ENCODE data around the gene NFATC2IP.
A peak's percentile ranks its signal among the peaks of the same experiment; 100 is the strongest.

The NFATC2IP gene

GRCh38 chr16:28950648-28951409, at the start of gene NFATC2IP:
Gene NFATC2IP, plus strand, starts transcription at chr16:28950937. Its CDS starts 75 bp downstream, at chr16:28951012.
- Mint-ChIP-seq H3K27ac (peak within 1 kb of the TSS; percentile 92), H3K9me3 (no peaks in the 10 kb centered on the region), H3K36me3 (ENCODE audit: low read depth) (peaks cover 22% of the 10 kb centered on the region), H3K27me3 (ENCODE audit: low read depth) (no peaks in the 10 kb centered on the region), H3K4me1 (ENCODE audit: low read depth) (peaks cover 24% of the 10 kb centered on the region), H3K4me3 (peak within 1 kb of the TSS; percentile 94)

GRCh38 chr16:28901862-28902261, 48.9 kb upstream of the NFATC2IP start:
- no peaks in the 10 kb centered on the region for H3K27me3 Mint-ChIP-seq (ENCODE audit: low read depth)
- H3K36me3 Mint-ChIP-seq (ENCODE audit: low read depth): peaks cover 1% of the 10 kb centered on the region
- H3K27ac Mint-ChIP-seq: no peak overlapping the region
- H3K4me3 Mint-ChIP-seq: no peak overlapping the region
- no peaks in the 10 kb centered on the region for H3K9me3 Mint-ChIP-seq
- peaks cover 2% of the 10 kb centered on the region for H3K4me1 Mint-ChIP-seq (ENCODE audit: low read depth)

GRCh38 chr16:28902909-28903308, 47.8 kb upstream of the NFATC2IP start:
- Mint-ChIP-seq H3K27ac (no peak overlapping the region), H3K9me3 (no peaks in the 10 kb centered on the region), H3K4me3 (no peak overlapping the region), H3K36me3 (ENCODE audit: low read depth) (peaks cover 1% of the 10 kb centered on the region), H3K4me1 (ENCODE audit: low read depth) (peaks cover 2% of the 10 kb centered on the region), H3K27me3 (ENCODE audit: low read depth) (no peaks in the 10 kb centered on the region)

DNA sequence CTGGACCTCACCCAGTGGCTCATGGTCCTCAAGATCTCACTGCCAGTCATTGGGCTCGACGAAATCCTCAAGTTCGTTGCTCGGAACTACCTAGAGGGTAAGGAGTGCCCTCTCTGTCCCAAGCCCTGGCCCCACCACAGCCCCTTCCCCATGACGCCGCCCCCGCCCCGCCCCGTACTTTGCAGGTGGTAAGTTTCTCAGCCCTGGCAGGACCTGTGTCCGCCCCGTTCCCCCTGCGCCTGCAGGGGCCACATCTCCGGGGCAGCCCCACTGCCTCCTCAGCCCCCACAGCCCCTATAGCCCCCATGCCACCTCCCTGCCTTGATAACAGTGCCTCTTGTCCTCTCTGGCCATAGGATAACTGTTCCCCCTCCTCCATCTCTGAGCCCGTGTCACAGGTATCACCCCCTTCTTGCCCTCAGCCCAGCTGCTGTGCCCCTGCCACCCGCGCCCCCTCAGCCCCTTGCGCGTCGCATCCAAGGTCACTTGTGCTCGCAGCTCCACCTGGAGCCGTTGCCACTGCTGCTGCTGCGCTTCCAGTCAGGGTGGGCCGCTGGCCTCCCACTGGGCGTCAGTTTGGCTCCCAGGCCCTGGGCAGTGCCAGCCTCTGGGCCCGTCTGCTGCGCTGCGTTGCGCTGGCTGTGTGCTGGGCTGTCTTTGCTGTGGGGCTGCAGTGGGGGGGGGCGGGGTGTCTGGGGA, 47.2 kb upstream of the NFATC2IP start:
- no peaks in the 10 kb centered on the region for H3K9me3 Mint-ChIP-seq
- H3K4me3 Mint-ChIP-seq: no peak overlapping the region
- no peak overlapping the region for H3K27ac Mint-ChIP-seq
- no peaks in the 10 kb centered on the region for H3K27me3 Mint-ChIP-seq (ENCODE audit: low read depth)
- peaks cover 1% of the 10 kb centered on the region for H3K36me3 Mint-ChIP-seq (ENCODE audit: low read depth)
- H3K4me1 Mint-ChIP-seq (ENCODE audit: low read depth): peaks cover 2% of the 10 kb centered on the region

GRCh38 chr16:28904363-28904762, 46.4 kb upstream of the NFATC2IP start:
- Mint-ChIP-seq H3K4me1 (ENCODE audit: low read depth) (peaks cover 2% of the 10 kb centered on the region), H3K27ac (no peak overlapping the region), H3K36me3 (ENCODE audit: low read depth) (peaks cover 1% of the 10 kb centered on the region), H3K4me3 (no peak overlapping the region), H3K27me3 (ENCODE audit: low read depth) (no peaks in the 10 kb centered on the region), H3K9me3 (no peaks in the 10 kb centered on the region)

DNA sequence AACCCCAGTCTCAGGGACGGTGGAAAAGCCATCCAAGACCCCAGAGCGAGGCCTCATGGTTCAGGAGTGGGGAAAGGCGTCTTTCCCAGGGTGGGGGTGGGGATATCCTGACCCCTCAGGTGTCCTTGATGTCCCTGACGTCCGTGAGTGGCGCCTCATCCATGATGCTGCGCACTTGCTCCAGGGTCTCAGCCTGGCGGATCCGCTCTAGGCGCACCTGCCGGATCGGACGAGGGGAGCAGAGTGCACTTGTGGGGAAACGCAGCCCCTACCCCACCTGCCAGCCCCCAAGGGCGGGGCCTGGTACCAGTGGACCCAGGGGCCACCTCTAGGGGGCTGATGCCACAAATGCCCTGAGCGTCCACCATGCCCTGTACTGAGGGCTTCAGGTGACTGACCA, 45.9 kb upstream of the NFATC2IP start:
- H3K36me3 Mint-ChIP-seq (ENCODE audit: low read depth): peaks cover 1% of the 10 kb centered on the region
- H3K27me3 Mint-ChIP-seq (ENCODE audit: low read depth): no peaks in the 10 kb centered on the region
- no peaks in the 10 kb centered on the region for H3K9me3 Mint-ChIP-seq
- H3K4me3 Mint-ChIP-seq: no peak overlapping the region
- peaks cover 2% of the 10 kb centered on the region for H3K4me1 Mint-ChIP-seq (ENCODE audit: low read depth)
- H3K27ac Mint-ChIP-seq: no peak overlapping the region

DNA sequence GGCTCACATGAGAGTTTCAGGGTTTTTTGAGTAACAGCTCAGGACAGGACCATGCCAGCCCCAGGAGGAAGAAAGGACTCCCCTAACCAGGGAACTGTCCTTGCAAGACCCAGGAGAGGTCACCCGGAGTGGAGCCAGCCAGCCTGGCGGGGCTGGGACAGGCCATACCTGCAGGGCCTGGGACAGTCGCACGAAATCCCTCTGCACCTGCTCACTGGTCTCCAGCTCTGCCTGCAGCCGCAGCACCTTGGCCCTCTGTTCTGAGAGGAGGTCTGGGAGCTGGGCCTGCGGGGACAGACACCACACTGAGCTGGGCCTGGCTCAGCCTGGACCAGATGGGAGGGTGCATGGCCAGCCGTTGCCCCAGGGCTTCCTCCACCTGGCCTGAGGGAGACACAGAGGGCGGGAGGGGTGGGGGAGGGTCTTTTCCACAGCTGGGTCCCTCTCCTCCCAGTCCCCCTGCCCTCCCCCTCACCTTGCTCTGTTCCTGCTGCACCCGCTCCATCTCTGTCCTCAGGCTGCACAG, 45.4 kb upstream of the NFATC2IP start:
- H3K9me3 Mint-ChIP-seq: no peaks in the 10 kb centered on the region
- no peak overlapping the region for H3K4me3 Mint-ChIP-seq
- peaks cover 1% of the 10 kb centered on the region for H3K36me3 Mint-ChIP-seq (ENCODE audit: low read depth)
- no peak overlapping the region for H3K27ac Mint-ChIP-seq
- H3K27me3 Mint-ChIP-seq (ENCODE audit: low read depth): no peaks in the 10 kb centered on the region
- H3K4me1 Mint-ChIP-seq (ENCODE audit: low read depth): peaks cover under 1% of the 10 kb centered on the region

- no peak overlapping the region for H3K27ac Mint-ChIP-seq
- H3K4me1 Mint-ChIP-seq (ENCODE audit: low read depth): no peaks in the 10 kb centered on the region
- H3K9me3 Mint-ChIP-seq: no peaks in the 10 kb centered on the region
Measured at GRCh38 chr16:28905800-28906372, 44.9 kb upstream of the NFATC2IP start.

DNA sequence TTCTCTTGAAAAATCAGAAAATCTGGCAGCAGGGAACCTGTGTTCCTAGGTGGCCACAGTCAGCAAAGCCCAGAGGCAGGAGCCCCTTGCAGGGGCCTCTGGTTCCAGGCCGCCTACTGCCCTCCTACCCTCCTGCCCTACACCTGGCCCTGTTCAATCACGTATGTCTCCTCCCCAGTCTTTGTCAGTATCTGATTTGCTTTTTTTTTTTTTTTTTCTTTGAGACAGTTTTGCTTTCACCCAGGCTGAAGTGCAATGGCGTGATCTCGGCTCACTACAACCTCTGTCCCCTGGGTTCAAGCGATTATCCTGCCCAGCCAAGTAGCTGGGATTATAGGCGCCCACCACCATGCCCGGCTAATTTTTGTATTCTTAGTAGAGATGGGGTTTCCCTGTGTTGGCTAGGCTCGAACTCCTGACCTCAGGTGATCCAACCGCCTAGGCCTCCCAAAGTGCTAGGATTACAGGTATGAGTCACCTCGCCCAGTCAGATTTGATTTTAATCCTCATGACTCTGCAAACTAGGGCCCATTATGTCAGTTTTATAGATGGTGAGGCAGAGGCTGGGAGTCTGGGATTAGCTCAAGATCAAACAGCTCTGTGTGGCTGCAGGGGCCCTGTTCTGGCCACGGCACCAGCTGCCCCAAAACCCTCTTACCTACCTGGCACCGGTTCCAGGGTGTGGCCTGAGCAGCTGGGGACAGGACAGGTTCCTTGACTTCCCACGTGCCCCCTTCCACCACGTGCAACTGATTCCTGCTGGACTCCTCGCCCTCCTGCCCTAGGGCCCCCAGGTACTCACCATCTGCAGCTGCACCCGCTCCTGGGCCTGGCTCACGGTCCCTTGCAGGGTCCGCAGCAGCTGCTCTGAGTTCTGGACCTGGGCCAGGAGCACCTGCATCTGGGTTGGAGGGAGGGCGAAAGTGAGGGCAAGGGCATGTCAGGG, 40.4 kb upstream of the NFATC2IP start:
- H3K4me3 Mint-ChIP-seq: no peak overlapping the region
- H3K9me3 Mint-ChIP-seq: no peaks in the 10 kb centered on the region
- H3K27ac Mint-ChIP-seq: no peak overlapping the region
- no peaks in the 10 kb centered on the region for H3K4me1 Mint-ChIP-seq (ENCODE audit: low read depth)
- no peaks in the 10 kb centered on the region for H3K27me3 Mint-ChIP-seq (ENCODE audit: low read depth)
- peaks cover 4% of the 10 kb centered on the region for H3K36me3 Mint-ChIP-seq (ENCODE audit: low read depth)

More at GRCh38 chr16:28905800-28906372, 44.9 kb upstream of the NFATC2IP start:
- H3K27me3 Mint-ChIP-seq (ENCODE audit: low read depth): no peaks in the 10 kb centered on the region
- no peak overlapping the region for H3K4me3 Mint-ChIP-seq
- peaks cover 1% of the 10 kb centered on the region for H3K36me3 Mint-ChIP-seq (ENCODE audit: low read depth)

DNA sequence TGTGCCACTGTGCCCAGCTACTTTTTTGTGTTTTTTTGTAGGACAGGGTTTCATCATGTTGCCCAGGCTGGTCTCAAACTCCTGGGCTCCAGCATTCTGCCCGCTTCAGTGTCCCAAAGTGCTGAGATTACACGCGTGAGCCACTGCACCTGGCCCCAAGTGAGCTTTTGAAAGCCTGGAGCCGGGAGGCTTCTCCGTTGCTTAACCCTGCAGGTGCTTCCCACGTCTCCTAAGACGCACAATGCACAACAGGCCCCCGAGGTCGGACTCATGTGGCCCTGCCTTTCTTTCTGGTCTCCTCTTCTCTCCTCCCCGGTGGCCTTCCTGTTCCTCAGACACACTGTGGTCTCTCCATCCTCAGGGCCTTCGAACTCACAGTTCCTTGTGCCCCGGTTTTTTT, 38.2 kb upstream of the NFATC2IP start:
- no peaks in the 10 kb centered on the region for H3K4me1 Mint-ChIP-seq (ENCODE audit: low read depth)
- no peak overlapping the region for H3K4me3 Mint-ChIP-seq
- H3K27ac Mint-ChIP-seq: no peak overlapping the region
- no peaks in the 10 kb centered on the region for H3K27me3 Mint-ChIP-seq (ENCODE audit: low read depth)
- peaks cover 13% of the 10 kb centered on the region for H3K36me3 Mint-ChIP-seq (ENCODE audit: low read depth)
- H3K9me3 Mint-ChIP-seq: no peaks in the 10 kb centered on the region

GRCh38 chr16:28913946-28914724, 36.6 kb upstream of the NFATC2IP start:
- Mint-ChIP-seq H3K4me3 (no peak overlapping the region), H3K9me3 (no peaks in the 10 kb centered on the region), H3K27me3 (ENCODE audit: low read depth) (no peaks in the 10 kb centered on the region), H3K36me3 (ENCODE audit: low read depth) (peaks cover 16% of the 10 kb centered on the region), H3K4me1 (ENCODE audit: low read depth) (no peaks in the 10 kb centered on the region), H3K27ac (no peak overlapping the region)

GRCh38 chr16:28915181-28915580, 35.6 kb upstream of the NFATC2IP start:
- no peak overlapping the region for H3K27ac Mint-ChIP-seq
- H3K36me3 Mint-ChIP-seq (ENCODE audit: low read depth): peaks cover 20% of the 10 kb centered on the region
- H3K27me3 Mint-ChIP-seq (ENCODE audit: low read depth): no peaks in the 10 kb centered on the region
- H3K4me1 Mint-ChIP-seq (ENCODE audit: low read depth): no peaks in the 10 kb centered on the region
- H3K4me3 Mint-ChIP-seq: no peak overlapping the region
- no peaks in the 10 kb centered on the region for H3K9me3 Mint-ChIP-seq

- Mint-ChIP-seq H3K36me3 (ENCODE audit: low read depth) (peaks cover 24% of the 10 kb centered on the region), H3K4me1 (ENCODE audit: low read depth) (peaks cover 2% of the 10 kb centered on the region), H3K27me3 (ENCODE audit: low read depth) (no peaks in the 10 kb centered on the region), H3K27ac (no peak overlapping the region), H3K4me3 (no peak overlapping the region), H3K9me3 (no peaks in the 10 kb centered on the region)
Measured at GRCh38 chr16:28917095-28917494, 33.6 kb upstream of the NFATC2IP start.
